ENCODE measurements around the gene PDXK.

Gene PDXK

GRCh38 chr21:43721206-43721605, 2.3 kb downstream of the PDXK start:
- DNase-seq (ENCODE audit: insufficient read length, low spot score), result no peak
- FAIRE-seq, result no peak

GRCh38 chr21:43721939-43722338, 3.0 kb downstream of the PDXK start:
- FAIRE-seq (no peak), DNase-seq (ENCODE audit: insufficient read length, low spot score) (no peak)

GRCh38 chr21:43723648-43724047, 4.7 kb downstream of the PDXK start:
- DNase-seq (ENCODE audit: insufficient read length, low spot score) (no peak), FAIRE-seq (no peak)

GRCh38 chr21:43726686-43727518, 8.0 kb downstream of the PDXK start:
- no peak for DNase-seq (ENCODE audit: insufficient read length, low spot score)
- FAIRE-seq, result no peak

GRCh38 chr21:43727519-43728153, 8.7 kb downstream of the PDXK start:
- no peak for FAIRE-seq
- no peak for DNase-seq (ENCODE audit: insufficient read length, low spot score)

GRCh38 chr21:43728154-43728466, 9.2 kb downstream of the PDXK start:
- no peak for FAIRE-seq

GRCh38 chr21:43728467-43729390, 9.8 kb downstream of the PDXK start:
- DNase-seq (ENCODE audit: insufficient read length, low spot score), result peak; percentile 85
- FAIRE-seq, result peak; percentile 86

More at GRCh38 chr21:43728154-43728466, 9.2 kb downstream of the PDXK start:
- DNase-seq (ENCODE audit: insufficient read length, low spot score), result no peak

- DNase-seq (ENCODE audit: insufficient read length, low spot score) (no peak), FAIRE-seq (no peak)
Measured at GRCh38 chr21:43731476-43731875, 12.5 kb downstream of the PDXK start.

GRCh38 chr21:43731891-43732711, 13.2 kb downstream of the PDXK start:
- FAIRE-seq (no peak), DNase-seq (ENCODE audit: insufficient read length, low spot score) (no peak)

GRCh38 chr21:43733060-43733459, 14.1 kb downstream of the PDXK start:
- FAIRE-seq (no peak), DNase-seq (ENCODE audit: insufficient read length, low spot score) (no peak)

- FAIRE-seq (no peak), DNase-seq (ENCODE audit: insufficient read length, low spot score) (no peak)
Measured at GRCh38 chr21:43733529-43734071, 14.7 kb downstream of the PDXK start.

- FAIRE-seq, result no peak
Measured at GRCh38 chr21:43734131-43734927, 15.4 kb downstream of the PDXK start.

GRCh38 chr21:43734928-43735229, 15.9 kb downstream of the PDXK start:
- no peak for DNase-seq (ENCODE audit: insufficient read length, low spot score)
- no peak for FAIRE-seq

More at GRCh38 chr21:43734131-43734927, 15.4 kb downstream of the PDXK start:
- DNase-seq (ENCODE audit: insufficient read length, low spot score), result no peak

- FAIRE-seq, result no peak
- DNase-seq (ENCODE audit: insufficient read length, low spot score), result no peak
Measured at GRCh38 chr21:43735236-43736091, 16.5 kb downstream of the PDXK start.

GRCh38 chr21:43736224-43736883, 17.4 kb downstream of the PDXK start:
- DNase-seq (ENCODE audit: insufficient read length, low spot score), result no peak
- no peak for FAIRE-seq

GRCh38 chr21:43737158-43737950, 18.4 kb downstream of the PDXK start:
- DNase-seq (ENCODE audit: insufficient read length, low spot score) (no peak), FAIRE-seq (no peak)
